GM10847 (cell line): ENCODE data around the gene ESAM.

Source experiments
- POLR2A ChIP-seq: IDR thresholded peaks from 2 replicates; pipeline ENCODE4 v1.6.1; 2011; ENCODE audit not compliant: insufficient read length; ENCODE audit errors: extremely low read depth

Gene ESAM

GRCh38 chr11:124747406-124748099, 14.5 kb downstream of the ESAM start:
- no peak for TF ChIP-seq POLR2A

GRCh38 chr11:124746621-124747243, 15.4 kb downstream of the ESAM start:
- no peak for TF ChIP-seq POLR2A

DNA sequence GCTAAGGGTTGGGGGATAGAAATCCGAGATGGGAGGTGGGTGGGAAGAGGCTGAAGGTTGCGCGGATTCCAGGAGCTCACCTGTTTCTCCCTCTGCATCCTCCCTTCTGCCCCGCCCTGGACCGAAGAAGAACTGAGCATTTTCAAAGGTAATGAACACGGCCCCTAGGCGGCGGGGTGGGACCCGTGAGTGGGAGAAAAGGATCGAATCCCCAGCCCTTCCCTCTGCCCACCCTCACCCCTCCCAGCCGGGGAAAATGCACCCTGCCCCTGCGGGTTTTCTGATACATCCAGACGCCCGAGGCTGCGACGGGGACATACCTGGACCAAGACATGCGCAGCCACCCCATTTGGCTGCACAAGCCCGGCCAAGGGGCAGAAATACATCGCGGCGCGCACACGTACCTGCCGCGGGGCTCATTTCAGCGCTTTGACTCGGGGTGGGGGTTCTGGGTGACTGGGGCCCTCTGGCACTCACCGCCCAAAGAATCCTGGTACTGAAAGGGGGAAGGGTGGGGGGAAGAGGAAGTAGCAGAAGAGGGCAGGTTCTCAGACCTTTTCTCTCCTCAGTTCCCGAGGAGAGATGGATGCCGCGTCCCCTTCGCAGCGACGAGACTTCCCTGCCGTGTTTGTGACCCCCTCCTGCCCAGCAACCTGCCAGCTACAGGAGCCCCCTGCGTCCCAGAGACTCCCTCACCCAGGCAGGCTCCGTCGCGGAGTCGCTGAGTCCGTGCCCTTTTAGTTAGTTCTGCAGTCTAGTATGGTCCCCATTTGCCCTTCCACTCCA, 16.1 kb downstream of the ESAM start:
- no peak for TF ChIP-seq POLR2A

DNA sequence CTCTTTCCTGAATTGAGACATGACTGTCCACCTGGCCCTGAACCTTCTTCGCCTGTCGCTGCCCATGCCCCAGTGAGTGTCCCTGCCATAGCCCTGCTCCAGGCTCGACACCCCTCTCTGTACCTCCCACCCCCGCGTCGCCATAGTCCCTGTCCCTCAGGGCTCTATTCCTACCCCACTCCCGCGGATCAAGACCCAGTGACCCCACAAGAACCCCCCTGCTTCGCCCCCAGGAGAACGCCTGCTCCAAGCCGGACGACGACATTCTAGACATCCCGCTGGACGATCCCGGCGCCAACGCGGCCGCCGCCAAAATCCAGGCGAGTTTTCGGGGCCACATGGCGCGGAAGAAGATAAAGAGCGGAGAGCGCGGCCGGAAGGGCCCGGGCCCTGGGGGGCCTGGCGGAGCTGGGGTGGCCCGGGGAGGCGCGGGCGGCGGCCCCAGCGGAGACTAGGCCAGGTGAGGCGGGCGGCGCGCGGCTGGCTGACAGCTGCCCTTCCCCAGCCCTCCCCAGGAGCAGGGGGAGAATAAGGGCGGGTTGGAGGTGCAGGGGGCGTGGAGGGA, 16.7 kb downstream of the ESAM start:
- TF ChIP-seq POLR2A: no peak

GRCh38 chr11:124743050-124743449, 19.0 kb downstream of the ESAM start:
- TF ChIP-seq POLR2A: no peak

DNA sequence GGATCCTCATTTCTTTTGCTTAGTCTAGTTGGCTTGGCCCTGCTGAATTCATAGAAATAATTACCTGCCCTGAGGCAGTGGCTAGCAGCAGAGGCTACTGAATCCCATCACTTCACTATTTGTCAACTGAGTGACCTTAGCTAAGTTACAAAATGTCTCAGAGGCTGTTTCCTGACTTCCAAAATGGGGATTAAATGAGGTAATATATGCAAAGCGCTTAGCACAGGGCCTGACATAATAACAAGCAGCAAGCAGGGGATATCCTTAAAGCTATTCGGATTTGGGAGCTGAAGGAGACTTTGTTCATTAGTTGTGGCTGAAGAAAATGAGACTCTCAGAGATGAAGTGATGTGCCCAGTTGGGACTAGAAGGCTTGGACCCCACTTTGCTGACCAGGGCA, 19.5 kb downstream of the ESAM start:
- no peak for TF ChIP-seq POLR2A

DNA sequence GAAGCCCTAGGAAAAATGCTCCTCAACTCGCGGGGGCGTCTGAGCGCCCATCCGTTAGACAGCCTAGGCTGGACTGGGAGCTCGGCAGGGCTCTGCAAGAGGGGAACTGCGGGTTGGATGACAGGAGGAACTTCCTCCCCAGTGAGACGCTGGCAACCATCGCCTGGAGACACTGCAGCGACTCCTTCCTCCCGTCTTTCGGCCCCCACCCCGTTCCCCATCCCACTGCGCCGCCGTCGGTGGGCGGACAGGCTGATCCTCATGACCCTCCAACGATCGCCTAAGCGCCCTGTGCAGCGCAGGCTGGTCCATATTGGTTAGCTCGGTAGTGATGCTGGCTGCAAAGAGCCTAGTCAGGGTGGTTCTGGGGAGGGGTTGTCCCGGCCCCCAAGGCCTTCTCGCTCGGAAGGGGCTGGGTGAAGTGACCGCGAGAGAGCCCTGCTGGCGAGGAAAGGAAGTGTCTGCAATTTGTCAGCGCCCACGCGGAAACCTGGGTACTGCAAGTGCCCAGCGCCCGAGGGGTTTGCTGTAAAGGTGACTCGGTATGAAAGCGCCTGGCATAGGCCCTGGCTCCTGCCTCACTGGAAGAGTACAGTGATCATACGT, 21.7 kb downstream of the ESAM start:
- no peak for TF ChIP-seq POLR2A

DNA sequence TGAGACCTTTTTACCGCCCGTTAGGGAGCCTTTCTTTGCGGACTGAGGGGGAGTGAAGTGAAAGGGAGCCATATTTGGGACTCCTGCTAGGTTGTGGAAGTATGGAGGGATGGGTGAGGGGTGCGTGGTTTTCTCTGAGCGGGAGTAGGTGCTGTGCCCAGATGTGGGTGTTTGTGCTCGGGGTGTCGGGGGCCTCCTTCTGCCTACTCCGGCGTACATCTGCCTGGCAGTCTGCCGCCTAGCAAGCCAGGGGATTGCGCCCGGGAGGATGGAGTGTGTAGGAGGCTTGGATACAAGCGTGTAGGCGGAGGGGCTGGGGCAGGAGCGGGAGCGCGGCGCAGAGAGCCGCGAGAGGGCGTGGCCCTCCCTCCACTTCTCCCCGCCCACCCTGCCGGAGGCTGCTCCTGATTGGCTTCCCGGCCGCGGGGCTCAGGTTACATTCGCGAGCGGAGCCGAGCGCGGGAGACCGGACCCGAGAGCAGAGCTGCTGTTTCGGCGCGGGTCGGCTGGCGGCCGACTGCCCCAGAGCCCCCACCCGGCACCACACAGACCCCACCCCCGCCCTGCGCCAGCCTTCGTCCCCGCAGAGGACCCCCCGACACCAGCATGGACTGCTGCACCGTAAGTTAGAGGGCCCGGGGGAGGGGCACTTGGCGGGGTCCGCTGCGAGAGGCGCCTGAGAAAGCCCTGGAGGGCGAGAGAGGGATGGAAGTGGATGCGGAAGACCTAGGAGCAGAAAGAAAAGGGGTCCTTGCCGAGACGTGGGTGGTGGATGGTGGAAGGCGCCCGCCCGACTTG, 22.4 kb downstream of the ESAM start, which contains the start of gene NRGN:
TSS of gene NRGN (plus strand) at position 464 of the 798 bp plus-strand sequence. CDS start at position 607, 143 bp downstream.
- TF ChIP-seq POLR2A: no peak

DNA sequence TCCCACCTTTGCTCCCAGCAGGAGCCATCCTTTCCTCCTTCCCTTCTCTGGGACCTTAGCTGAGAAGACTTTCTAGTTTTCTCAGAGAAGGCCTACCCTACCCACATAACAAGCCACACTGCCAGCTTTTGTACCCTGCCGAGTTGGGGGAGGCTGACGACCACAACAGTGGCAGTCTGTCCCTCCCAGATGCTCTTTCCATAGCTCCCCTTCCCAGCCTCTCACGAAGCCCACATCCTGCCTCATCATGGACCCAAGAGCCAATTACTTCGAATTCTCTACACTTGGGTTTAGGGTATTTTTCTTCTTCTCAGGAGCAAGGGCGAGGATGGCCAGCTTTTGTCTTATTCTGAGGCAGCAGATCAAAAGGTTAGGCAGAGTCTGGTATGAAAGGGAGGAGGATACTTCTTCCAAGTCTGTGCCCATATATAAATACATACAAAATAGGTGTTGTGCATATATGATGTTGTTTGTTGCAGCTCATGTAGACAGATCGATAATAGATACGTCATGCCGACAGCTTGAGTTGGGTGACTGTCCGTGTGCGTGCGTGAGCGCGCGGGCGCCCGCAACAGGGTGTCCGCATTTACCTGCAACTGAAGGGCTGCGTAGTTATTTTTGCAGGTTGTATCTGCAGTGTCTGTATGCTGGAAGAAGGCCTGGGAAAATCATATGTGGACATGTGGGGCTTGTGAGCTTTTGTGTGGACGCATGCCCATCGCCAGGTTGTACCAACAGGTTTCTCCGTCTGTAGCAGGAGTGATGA, 23.2 kb downstream of the ESAM start:
- no peak for TF ChIP-seq POLR2A

- TF ChIP-seq POLR2A: no peak
Measured at GRCh38 chr11:124737638-124738305, 24.3 kb downstream of the ESAM start.

- TF ChIP-seq POLR2A: no peak
Measured at GRCh38 chr11:124736736-124737135, 25.4 kb downstream of the ESAM start.

DNA sequence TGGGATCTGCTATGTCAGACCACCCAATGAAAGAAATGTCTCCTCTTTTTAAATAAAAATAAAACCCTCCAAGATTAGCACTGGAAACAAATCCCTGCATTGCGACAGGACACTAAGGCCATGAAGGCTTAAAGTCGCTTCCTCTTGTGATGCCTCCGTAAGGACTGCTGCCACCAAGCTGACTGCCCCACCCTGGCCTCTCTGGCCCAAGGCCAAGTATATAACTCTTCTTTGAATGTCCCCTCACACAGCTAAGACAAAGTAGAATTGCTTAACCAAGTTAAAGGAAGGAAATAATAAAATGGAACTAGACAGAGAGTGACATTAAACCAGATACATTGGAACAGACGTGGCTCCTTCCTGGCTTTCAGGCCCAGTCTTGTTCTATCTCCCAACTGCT, 29.9 kb downstream of the ESAM start:
- TF ChIP-seq POLR2A: no peak

DNA sequence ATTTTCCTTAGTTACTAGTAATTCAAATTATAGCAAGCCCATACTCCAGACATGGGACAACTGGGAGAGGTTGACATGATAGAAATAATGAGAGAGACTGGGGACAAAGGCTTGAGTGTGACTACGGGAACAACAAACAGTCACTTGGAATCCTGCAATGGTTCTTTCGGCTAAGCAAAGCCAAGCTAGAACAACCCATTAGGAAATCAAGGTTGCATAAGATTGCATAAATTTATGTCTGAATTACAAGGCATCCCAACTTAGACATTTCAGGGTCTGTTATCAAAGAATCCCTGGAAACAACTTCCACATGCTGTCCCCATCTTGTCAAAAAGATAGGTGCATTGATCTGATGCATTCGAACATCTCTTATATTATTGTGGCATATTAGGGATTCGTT, 32.5 kb downstream of the ESAM start:
- TF ChIP-seq POLR2A: no peak

- TF ChIP-seq POLR2A: no peak
Measured at GRCh38 chr11:124728134-124728533, 34.0 kb downstream of the ESAM start.

DNA sequence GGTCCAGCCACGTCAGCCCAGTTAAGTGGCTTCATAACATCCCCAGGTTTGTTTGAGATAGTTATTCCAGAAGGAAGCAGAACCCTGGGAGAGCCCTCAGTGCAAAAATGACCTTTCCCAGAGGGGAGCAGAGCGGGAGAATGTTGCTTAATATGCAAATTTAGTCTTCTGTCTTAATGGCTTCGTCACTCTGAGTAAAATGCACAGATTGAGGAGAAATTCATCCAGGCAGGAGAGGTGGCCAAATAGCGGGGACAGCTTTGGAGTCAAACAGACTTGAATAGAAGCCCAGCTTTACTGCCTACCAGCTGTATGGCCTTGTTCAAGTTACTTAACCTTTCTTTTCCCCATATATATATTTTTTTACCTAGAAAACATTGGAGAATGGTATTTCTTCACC, 34.6 kb downstream of the ESAM start:
- TF ChIP-seq POLR2A: no peak
